Choroid plexus epithelial cell (primary cell): ENCODE results near the gene SORBS1.

Experiments used
- DNase-seq: peaks from one replicate; pipeline ENCODE4 v3.0.0-alpha.2; 2010; ENCODE audit warnings: low read depth
- H3K4me3 ChIP-seq: 2 replicates; pipeline ENCODE4 v1.5.1; 2011; ENCODE audit warnings: low read depth, mild to moderate bottlenecking, control low read depth, low read length, moderate library complexity
- CTCF ChIP-seq: conservative IDR thresholded peaks from 2 replicates; pipeline ENCODE4 v1.5.1; 2011; ENCODE audit warnings: low read depth, mild to moderate bottlenecking, control low read depth, inconsistent platforms, low read length, moderate library complexity

The SORBS1 gene

GRCh38 chr10:95400787-95401186 lies 160.4 kb downstream of the SORBS1 start:
- DNase-seq: no peak
- no peak overlapping the region for H3K4me3 ChIP-seq
- no peak for TF ChIP-seq CTCF

DNA sequence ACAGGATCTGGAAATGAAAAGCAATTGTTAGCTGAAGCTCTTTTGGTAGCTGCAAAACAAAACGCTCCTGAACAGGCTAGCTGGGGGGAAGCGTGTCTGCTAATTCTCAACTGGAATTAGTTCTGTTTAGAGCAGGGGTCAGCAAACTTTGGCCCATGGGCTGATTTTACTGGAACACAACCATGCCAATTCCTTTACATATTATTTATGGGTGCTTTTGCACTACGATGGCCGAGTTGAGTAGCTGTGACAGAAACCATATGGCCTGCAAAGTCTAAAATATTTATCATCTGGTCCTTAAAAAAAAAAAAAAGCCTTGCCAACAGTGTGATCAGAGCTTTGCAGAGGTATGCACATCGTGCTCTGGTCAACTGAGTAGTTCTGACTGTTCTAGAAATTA lies 162.0 kb downstream of the SORBS1 start:
- TF ChIP-seq CTCF: no peak
- no peak overlapping the region for H3K4me3 ChIP-seq
- no peak for DNase-seq

DNA sequence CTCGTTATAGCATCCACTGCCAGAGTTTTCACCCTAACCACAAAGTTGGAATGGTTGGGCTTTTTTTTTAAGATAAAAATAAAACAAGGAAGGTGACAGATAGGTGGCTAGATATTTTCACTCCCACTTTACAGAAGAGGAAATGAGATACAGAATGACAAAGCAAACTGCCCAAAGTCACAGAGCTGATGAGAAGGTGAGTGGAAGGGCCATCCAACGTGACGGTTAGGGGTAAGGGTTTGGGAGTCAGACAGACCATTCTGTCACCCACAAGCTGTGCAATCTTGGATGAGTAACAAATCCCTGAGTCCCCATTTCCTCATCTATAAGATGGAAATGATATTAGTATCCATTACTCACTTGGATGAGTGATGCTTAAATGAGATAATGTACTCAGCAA lies 163.4 kb downstream of the SORBS1 start:
- no peak for TF ChIP-seq CTCF
- DNase-seq: no peak
- no peak overlapping the region for H3K4me3 ChIP-seq

DNA sequence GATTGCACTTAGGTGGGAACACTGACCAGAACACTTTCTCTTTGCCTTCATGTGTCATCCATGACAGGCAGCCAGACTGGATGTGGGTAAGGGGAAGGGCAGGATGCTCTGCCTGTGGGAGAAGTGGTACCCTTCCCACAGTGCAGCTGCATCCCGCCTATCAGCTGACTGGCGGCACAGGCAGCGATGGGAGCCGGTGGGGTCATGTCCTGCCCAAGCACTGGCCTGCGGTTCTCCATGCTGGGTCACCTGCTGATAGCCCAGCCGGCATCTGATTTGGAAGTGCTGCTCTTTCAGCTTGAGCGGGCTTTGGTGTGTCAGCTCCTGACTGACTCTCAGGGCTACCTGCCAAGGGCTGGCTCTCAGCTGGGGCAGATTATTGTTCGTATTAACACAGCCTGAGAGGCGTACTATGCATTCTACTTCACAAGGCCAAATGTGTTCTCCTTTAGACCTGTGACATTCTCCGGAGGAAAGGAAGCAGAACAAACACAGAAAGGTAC lies 165.2 kb downstream of the SORBS1 start:
- no peak overlapping the region for H3K4me3 ChIP-seq
- TF ChIP-seq CTCF: no peak
- no peak for DNase-seq

DNA sequence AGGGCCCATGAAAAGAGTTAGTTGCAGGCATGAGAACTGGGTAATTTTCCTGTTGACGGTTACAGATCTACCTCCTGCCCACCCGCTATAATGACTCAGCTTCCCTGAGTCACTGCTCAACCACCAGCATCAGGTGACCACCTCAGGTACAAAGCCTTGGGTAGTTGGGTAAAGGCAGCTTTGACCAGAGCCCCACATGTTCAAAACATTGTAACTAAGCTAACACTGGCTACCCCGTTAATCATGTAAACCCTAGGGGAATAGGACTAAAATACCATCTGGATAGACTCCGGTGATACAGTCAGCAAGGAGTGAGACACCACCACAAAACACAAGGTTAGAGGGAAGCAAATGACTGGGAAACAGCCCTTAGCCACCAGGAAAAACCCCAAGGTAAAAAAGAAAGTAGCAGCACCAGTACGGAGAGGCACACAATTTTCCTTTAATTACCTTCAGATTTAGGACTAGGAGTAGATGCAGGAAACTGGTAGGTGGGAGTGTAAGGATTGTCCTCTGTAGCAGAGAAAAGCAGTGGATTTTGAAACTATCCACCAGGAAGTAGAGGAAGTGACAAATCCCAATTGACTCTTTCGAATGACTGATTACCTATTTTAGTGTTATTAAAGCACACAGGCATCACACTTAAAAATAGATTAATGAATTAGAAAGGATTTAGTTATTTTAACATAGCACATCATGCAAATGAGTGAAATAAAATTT lies 166.8 kb downstream of the SORBS1 start:
- no peak overlapping the region for H3K4me3 ChIP-seq
- TF ChIP-seq CTCF: no peak
- no peak for DNase-seq

DNA sequence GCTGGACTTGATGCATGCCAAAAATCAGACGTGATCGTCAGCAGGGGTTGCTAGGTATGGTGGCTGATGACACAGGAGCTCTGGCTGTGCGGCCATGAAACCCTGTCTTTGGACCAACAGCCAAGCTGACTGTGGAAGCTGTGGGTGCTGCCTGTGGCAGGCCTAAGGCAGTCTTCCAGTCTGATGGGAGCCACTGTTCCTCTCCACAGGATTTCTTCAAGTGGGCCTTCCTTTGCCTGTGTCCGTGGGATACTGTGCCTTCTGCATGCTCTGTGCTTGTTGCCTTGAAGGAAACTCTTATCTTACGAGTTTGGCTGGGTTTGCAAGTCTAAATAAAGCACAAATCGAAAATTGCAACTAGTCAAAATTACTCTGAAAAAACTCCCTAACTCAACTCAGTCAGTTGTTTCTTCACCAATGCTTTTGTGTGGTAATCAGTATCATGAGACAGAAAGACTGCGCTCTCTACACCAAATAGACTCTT lies 168.4 kb downstream of the SORBS1 start:
- DNase-seq: no peak
- TF ChIP-seq CTCF: no peak
- no peak overlapping the region for H3K4me3 ChIP-seq

GRCh38 chr10:95392217-95392584 lies 169.0 kb downstream of the SORBS1 start:
- no peak for TF ChIP-seq CTCF
- no peak for DNase-seq
- H3K4me3 ChIP-seq: no peak overlapping the region
